ENCODE results near the gene VWC2L. TPM values are rescaled to one million over a fixed set of nuclear protein-coding genes. Genes with fewer than 3 reads are reported as not detected.

The VWC2L gene
- total RNA-seq, 1 donor from 2014 or later = not detected

GRCh38 chr2:214481204-214481603 is 70.3 kb downstream of the VWC2L start:
- peak overlapping the region; percentile 73 for H3K27ac Mint-ChIP-seq (ENCODE audit: unreplicated experiment)

GRCh38 chr2:214482728-214483127 is 71.9 kb downstream of the VWC2L start:
- H3K27ac Mint-ChIP-seq (ENCODE audit: unreplicated experiment) = no peak overlapping the region
- H3K4me3 Mint-ChIP-seq (ENCODE audit: unreplicated experiment) = no peak overlapping the region
- H3K36me3 Mint-ChIP-seq (ENCODE audit: low read depth) = no peaks in the 10 kb centered on the region
- H3K27me3 Mint-ChIP-seq (ENCODE audit: low read depth) = no peaks in the 10 kb centered on the region
- H3K9me3 Mint-ChIP-seq (ENCODE audit: low read depth) = no peaks in the 10 kb centered on the region
- no peak for TF ChIP-seq CTCF (IDR thresholded peaks at IDR 0.05)
- DNase-seq (ENCODE audit: low spot score) = no peak
- peaks cover 24% of the 10 kb centered on the region for H3K4me1 Mint-ChIP-seq (ENCODE audit: low read depth)

More at GRCh38 chr2:214481204-214481603, 70.3 kb downstream of the VWC2L start:
- DNase-seq (ENCODE audit: low spot score) = no peak
- Mint-ChIP-seq H3K9me3 (ENCODE audit: low read depth) (no peaks in the 10 kb centered on the region), H3K4me1 (ENCODE audit: low read depth) (peaks cover 24% of the 10 kb centered on the region), H3K4me3 (ENCODE audit: unreplicated experiment) (no peak overlapping the region), H3K27me3 (ENCODE audit: low read depth) (no peaks in the 10 kb centered on the region), H3K36me3 (ENCODE audit: low read depth) (no peaks in the 10 kb centered on the region)
- no peak for TF ChIP-seq CTCF (IDR thresholded peaks at IDR 0.05)

DNA sequence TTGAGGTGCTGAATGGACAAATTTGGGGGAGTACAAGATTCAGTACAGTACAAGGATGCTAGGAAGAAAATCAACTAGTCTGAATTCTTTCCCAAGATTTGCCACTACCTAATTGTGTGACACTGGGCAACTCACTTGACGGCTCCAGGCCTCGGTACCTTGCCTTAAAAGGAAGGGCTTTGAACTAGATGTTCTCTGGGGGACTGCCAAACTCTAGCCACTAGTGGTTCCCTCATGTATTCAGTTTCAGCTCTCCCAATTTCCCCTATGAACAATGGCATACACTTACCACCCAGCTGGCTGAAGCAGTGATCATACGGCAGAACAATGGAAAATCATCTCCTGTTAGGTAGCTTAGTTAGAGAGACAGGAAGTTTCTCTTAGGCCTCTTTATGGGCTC is 73.4 kb downstream of the VWC2L start:
- Mint-ChIP-seq H3K4me1 (ENCODE audit: low read depth) (peaks cover 24% of the 10 kb centered on the region), H3K36me3 (ENCODE audit: low read depth) (no peaks in the 10 kb centered on the region), H3K27me3 (ENCODE audit: low read depth) (no peaks in the 10 kb centered on the region), H3K27ac (ENCODE audit: unreplicated experiment) (no peak overlapping the region), H3K4me3 (ENCODE audit: unreplicated experiment) (no peak overlapping the region), H3K9me3 (ENCODE audit: low read depth) (no peaks in the 10 kb centered on the region)
- no peak for TF ChIP-seq CTCF (IDR thresholded peaks at IDR 0.05)
- no peak for DNase-seq (ENCODE audit: low spot score)

GRCh38 chr2:214484701-214485100 is 73.8 kb downstream of the VWC2L start:
- Mint-ChIP-seq H3K27me3 (ENCODE audit: low read depth) (no peaks in the 10 kb centered on the region), H3K36me3 (ENCODE audit: low read depth) (no peaks in the 10 kb centered on the region), H3K4me1 (ENCODE audit: low read depth) (peaks cover 24% of the 10 kb centered on the region), H3K27ac (ENCODE audit: unreplicated experiment) (no peak overlapping the region), H3K4me3 (ENCODE audit: unreplicated experiment) (no peak overlapping the region), H3K9me3 (ENCODE audit: low read depth) (no peaks in the 10 kb centered on the region)
- TF ChIP-seq CTCF (IDR thresholded peaks at IDR 0.05) = no peak
- no peak for DNase-seq (ENCODE audit: low spot score)

GRCh38 chr2:214489181-214489580 is 78.3 kb downstream of the VWC2L start:
- TF ChIP-seq CTCF (IDR thresholded peaks at IDR 0.05) = peak; percentile 42
- Mint-ChIP-seq H3K4me3 (ENCODE audit: unreplicated experiment) (no peak overlapping the region), H3K36me3 (ENCODE audit: low read depth) (peaks cover 2% of the 10 kb centered on the region), H3K4me1 (ENCODE audit: low read depth) (peaks cover 2% of the 10 kb centered on the region), H3K9me3 (ENCODE audit: low read depth) (peaks cover 9% of the 10 kb centered on the region), H3K27me3 (ENCODE audit: low read depth) (no peaks in the 10 kb centered on the region), H3K27ac (ENCODE audit: unreplicated experiment) (no peak overlapping the region)
- DNase-seq (ENCODE audit: low spot score) = no peak
